Measurements from ENCODE around the gene KIF2A. TPM values are rescaled to one million over a fixed set of nuclear protein-coding genes. Genes with fewer than 3 reads are reported as not detected.

Gene KIF2A
- total and polyA plus RNA-seq, 9 of the 15 experiments (the other 6 are each of a cell fraction or from before 2014, with no cell fraction given), result 42.6 to 126 (median 77.6) TPM

GRCh38 chr5:62305715-62306322 lies at the start of gene KIF2A (continued):
- TF ChIP-seq RBM15 (IDR thresholded peaks at IDR 0.05; ENCODE audit: insufficient read depth, low read length) (no peak), GATA2 (CRISPR knock-in tag; IDR thresholded peaks at IDR 0.05) (no peak), MYNN (IDR thresholded peaks at IDR 0.05) (no peak; the same call in 1 of the 2 replicates), MYNN (CRISPR knock-in tag; IDR thresholded peaks at IDR 0.05) (no peak), PREB (CRISPR knock-in tag; IDR thresholded peaks at IDR 0.05) (peak; percentile 67; the same call in 1 of the 2 replicates), GTF3C2 (IDR thresholded peaks at IDR 0.05; ENCODE audit: borderline replicate concordance, extremely low read depth, insufficient read length) (no peak), CBX2 (IDR thresholded peaks at IDR 0.05; ENCODE audit: insufficient read depth, low read length, poor library complexity, severe bottlenecking) (no peak), ATF4 (CRISPR knock-in tag; IDR thresholded peaks at IDR 0.05) (peak; percentile 23; the same call in 1 of the 2 replicates), ZNF253 (CRISPR knock-in tag; conservative IDR thresholded peaks at IDR 0.05) (0 out of 2 replicates have a peak, but pooled peaks have one; percentile 37), POU5F1 (IDR thresholded peaks at IDR 0.05; ENCODE audit: borderline replicate concordance, low read depth, low read length, partially characterized antibody) (peak; percentile 11), XRCC5 (IDR thresholded peaks at IDR 0.05; ENCODE audit: low read depth, low read length) (peak; percentile 49; the same call in 1 of the 2 replicates), RBM14 (IDR thresholded peaks at IDR 0.05; ENCODE audit: borderline replicate concordance, insufficient read depth, low read depth, low read length) (no peak), PPARD (CRISPR knock-in tag; IDR thresholded peaks at IDR 0.05) (no peak), USF2 (CRISPR knock-in tag; IDR thresholded peaks at IDR 0.05) (peak; percentile 78), ZBTB1 (CRISPR knock-in tag; IDR thresholded peaks at IDR 0.05; ENCODE audit: borderline replicate concordance, low read depth) (peak; percentile 56; the same call in 1 of the 2 replicates), ILK (tag; IDR thresholded peaks at IDR 0.05; ENCODE audit: borderline replicate concordance, low read depth) (no peak), ZNF133 (CRISPR knock-in tag; IDR thresholded peaks at IDR 0.05) (peak; percentile 68; the same call in 1 of the 2 replicates), PHB (CRISPR knock-in tag; IDR thresholded peaks at IDR 0.05) (no peak), ZNF134 (CRISPR knock-in tag; conservative IDR thresholded peaks at IDR 0.05) (no peak), ZNF384 (IDR thresholded peaks at IDR 0.05; ENCODE audit: low read depth, low read length) (no peak), DNMT1 (IDR thresholded peaks at IDR 0.05) (no peak), SRSF1 (IDR thresholded peaks at IDR 0.05; ENCODE audit: low read depth, low read length) (no peak), ZNF696 (CRISPR knock-in tag; conservative IDR thresholded peaks at IDR 0.05) (no peak)
